ENCODE results near the gene NOL11.

Gene NOL11

DNA sequence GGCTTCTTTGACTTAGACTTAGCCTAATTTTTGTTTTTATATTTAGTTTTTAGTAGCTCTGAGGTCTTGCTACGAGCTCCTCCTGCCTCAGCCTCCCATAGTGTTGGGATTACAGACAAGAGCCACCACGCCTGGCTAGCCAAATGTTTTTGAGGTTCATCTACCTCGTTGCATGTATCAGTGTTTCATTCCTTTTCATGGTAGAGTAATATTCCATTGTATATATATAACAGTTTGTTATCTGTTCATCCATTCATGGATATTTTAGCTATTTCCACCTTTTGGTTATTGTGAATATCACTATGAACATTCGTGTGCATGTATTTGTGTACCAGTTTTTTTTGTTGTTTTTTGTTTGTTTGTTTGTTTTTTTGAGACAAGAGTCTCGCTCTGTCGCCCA, 12.2 kb downstream of the NOL11 start:
- Histone ChIP-seq H3K9me2 (replicated peaks; ENCODE audit: low read depth, low read length) (no peaks in the 10 kb centered on the region), H2AFZ (ENCODE audit: low read length) (no peak overlapping the region), H3K36me3 (ENCODE audit: insufficient read depth, low read length) (peaks cover 73% of the 10 kb centered on the region), H3K4me3 (ENCODE audit: low read length, poor library complexity, severe bottlenecking) (no peak overlapping the region), H3K4me2 (ENCODE audit: low read depth, low read length, poor library complexity, severe bottlenecking) (no peak overlapping the region), H3K9ac (ENCODE audit: low read depth, low read length, poor library complexity, severe bottlenecking) (no peak overlapping the region), H3K27me3 (ENCODE audit: insufficient read depth, low read length, poor library complexity, severe bottlenecking) (no peaks in the 10 kb centered on the region), H3F3A (ENCODE audit: low read depth) (no peaks in the 10 kb centered on the region), H3K4me1 (ENCODE audit: insufficient read depth, low read length, poor library complexity, severe bottlenecking) (peaks cover 8% of the 10 kb centered on the region), H3K9me3 (ENCODE audit: insufficient read depth, low read depth, low read length) (peaks cover 4% of the 10 kb centered on the region; the same call in 1 of the 2 replicates), H4K20me1 (ENCODE audit: insufficient read depth, low read length, poor library complexity, severe bottlenecking) (peaks cover 11% of the 10 kb centered on the region), H3K79me2 (ENCODE audit: insufficient read depth, low read length) (peaks cover 22% of the 10 kb centered on the region; the same call in 1 of the 2 replicates)
- TF ChIP-seq, protein P1, sequence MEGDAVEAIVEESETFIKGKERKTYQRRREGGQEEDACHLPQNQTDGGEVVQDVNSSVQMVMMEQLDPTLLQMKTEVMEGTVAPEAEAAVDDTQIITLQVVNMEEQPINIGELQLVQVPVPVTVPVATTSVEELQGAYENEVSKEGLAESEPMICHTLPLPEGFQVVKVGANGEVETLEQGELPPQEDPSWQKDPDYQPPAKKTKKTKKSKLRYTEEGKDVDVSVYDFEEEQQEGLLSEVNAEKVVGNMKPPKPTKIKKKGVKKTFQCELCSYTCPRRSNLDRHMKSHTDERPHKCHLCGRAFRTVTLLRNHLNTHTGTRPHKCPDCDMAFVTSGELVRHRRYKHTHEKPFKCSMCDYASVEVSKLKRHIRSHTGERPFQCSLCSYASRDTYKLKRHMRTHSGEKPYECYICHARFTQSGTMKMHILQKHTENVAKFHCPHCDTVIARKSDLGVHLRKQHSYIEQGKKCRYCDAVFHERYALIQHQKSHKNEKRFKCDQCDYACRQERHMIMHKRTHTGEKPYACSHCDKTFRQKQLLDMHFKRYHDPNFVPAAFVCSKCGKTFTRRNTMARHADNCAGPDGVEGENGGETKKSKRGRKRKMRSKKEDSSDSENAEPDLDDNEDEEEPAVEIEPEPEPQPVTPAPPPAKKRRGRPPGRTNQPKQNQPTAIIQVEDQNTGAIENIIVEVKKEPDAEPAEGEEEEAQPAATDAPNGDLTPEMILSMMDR (conservative IDR thresholded peaks at IDR 0.05; ENCODE audit: low read length): no peak
- TF ChIP-seq EZH2phosphoT487 (IDR thresholded peaks at IDR 0.05; ENCODE audit: borderline replicate concordance): no peak

DNA sequence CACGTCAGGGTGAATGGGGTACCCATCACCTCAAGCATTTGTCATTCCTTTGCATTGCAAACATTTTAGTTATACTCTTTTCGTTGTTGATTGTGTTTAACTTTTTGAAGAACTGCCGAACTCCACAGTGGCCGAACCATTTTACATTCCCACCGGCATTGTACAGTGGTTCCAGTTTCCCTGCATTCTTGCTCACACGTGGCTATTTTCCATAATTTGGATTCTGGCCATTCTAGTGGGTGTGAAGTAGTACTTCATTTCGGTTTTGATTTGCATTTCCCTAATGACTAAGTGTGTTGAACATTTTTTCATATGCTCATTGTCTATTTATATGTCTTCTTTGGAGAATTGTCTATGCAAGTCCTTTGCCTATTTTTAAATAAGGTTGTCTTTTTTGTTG, 13.0 kb downstream of the NOL11 start:
- H3K4me3 ChIP-seq (ENCODE audit: low read length, poor library complexity, severe bottlenecking): no peak overlapping the region
- peaks cover 69% of the 10 kb centered on the region for H3K36me3 ChIP-seq (ENCODE audit: insufficient read depth, low read length)
- no peak overlapping the region for H2AFZ ChIP-seq (ENCODE audit: low read length)
- H3K4me1 ChIP-seq (ENCODE audit: insufficient read depth, low read length, poor library complexity, severe bottlenecking): peaks cover 8% of the 10 kb centered on the region
- peaks cover 14% of the 10 kb centered on the region for H4K20me1 ChIP-seq (ENCODE audit: insufficient read depth, low read length, poor library complexity, severe bottlenecking)
- H3K79me2 ChIP-seq (ENCODE audit: insufficient read depth, low read length): peaks cover 22% of the 10 kb centered on the region; the same call in 1 of the 2 replicates
- no peak for TF ChIP-seq EZH2phosphoT487 (IDR thresholded peaks at IDR 0.05; ENCODE audit: borderline replicate concordance)
- TF ChIP-seq, protein P1 (conservative IDR thresholded peaks at IDR 0.05; ENCODE audit: low read length): no peak
- H3K27me3 ChIP-seq (ENCODE audit: insufficient read depth, low read length, poor library complexity, severe bottlenecking): no peaks in the 10 kb centered on the region
- H3K9me3 ChIP-seq (ENCODE audit: insufficient read depth, low read depth, low read length): peaks cover 4% of the 10 kb centered on the region; the same call in 1 of the 2 replicates
- H3K9me2 ChIP-seq (replicated peaks; ENCODE audit: low read depth, low read length): no peaks in the 10 kb centered on the region
- H3F3A ChIP-seq (ENCODE audit: low read depth): no peaks in the 10 kb centered on the region
- no peak overlapping the region for H3K9ac ChIP-seq (ENCODE audit: low read depth, low read length, poor library complexity, severe bottlenecking)
- H3K4me2 ChIP-seq (ENCODE audit: low read depth, low read length, poor library complexity, severe bottlenecking): no peak overlapping the region

DNA sequence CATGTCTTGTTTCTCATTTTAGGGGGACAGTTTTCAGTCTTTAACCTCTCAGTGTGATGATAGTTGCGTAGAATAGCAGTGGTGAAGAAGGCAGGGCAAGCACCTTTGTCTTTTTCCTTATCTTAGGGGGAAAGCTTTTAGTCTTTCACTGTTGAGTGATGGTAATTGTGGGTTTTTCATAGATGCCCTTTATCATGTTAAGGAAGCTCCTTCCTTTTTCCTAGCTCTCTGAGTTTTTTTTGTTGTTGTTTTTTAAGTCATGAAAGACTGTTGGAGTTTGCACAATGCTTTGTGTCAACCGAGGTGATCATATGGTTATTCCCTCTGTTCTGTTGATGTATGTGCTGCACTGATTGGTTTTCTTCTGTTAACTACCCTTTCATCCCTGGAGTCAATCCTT, 15.7 kb downstream of the NOL11 start:
- Histone ChIP-seq H3K4me1 (ENCODE audit: insufficient read depth, low read length, poor library complexity, severe bottlenecking) (peaks cover 8% of the 10 kb centered on the region), H3K9me2 (replicated peaks; ENCODE audit: low read depth, low read length) (no peaks in the 10 kb centered on the region), H2AFZ (ENCODE audit: low read length) (no peak overlapping the region), H3K4me3 (ENCODE audit: low read length, poor library complexity, severe bottlenecking) (no peak overlapping the region), H3F3A (ENCODE audit: low read depth) (no peaks in the 10 kb centered on the region), H3K9me3 (ENCODE audit: insufficient read depth, low read depth, low read length) (peaks cover 4% of the 10 kb centered on the region; the same call in 1 of the 2 replicates), H3K36me3 (ENCODE audit: insufficient read depth, low read length) (peaks cover 81% of the 10 kb centered on the region), H3K79me2 (ENCODE audit: insufficient read depth, low read length) (peaks cover 22% of the 10 kb centered on the region; the same call in 1 of the 2 replicates), H3K27me3 (ENCODE audit: insufficient read depth, low read length, poor library complexity, severe bottlenecking) (no peaks in the 10 kb centered on the region), H4K20me1 (ENCODE audit: insufficient read depth, low read length, poor library complexity, severe bottlenecking) (peaks cover 14% of the 10 kb centered on the region), H3K4me2 (ENCODE audit: low read depth, low read length, poor library complexity, severe bottlenecking) (no peak overlapping the region), H3K9ac (ENCODE audit: low read depth, low read length, poor library complexity, severe bottlenecking) (no peak overlapping the region)
- TF ChIP-seq EZH2phosphoT487 (IDR thresholded peaks at IDR 0.05; ENCODE audit: borderline replicate concordance): no peak
- TF ChIP-seq, protein P1 (conservative IDR thresholded peaks at IDR 0.05; ENCODE audit: low read length): no peak

Measured in Loucy (cell line).